A549 (cell line): ENCODE measurements around the gene FGFBP2. TPM values are rescaled to one million over a fixed set of nuclear protein-coding genes. Genes with fewer than 3 reads are reported as not detected.
A peak's percentile ranks its signal among the peaks of the same experiment; 100 is the strongest.

Source experiments
- ATAC-seq, 2 experiments: fragments of 200-7000 bp in 1 of 2; fragments of >200 bp in 1 of 2; cut with Nextera tagmentation in 1 of 2; cut with Tn5 transposase in 1 of 2; 3 replicates each; pipeline versions ENCODE4 v1.8.0 to v1.9.1; 2018 to 2020; ENCODE audit warnings: mild to moderate bottlenecking in 1 of 2, moderate library complexity in 1 of 2
- CTCF ChIA-PET: fragments of 300-600 bp; sonication (Branson Sonifier 250); formaldehyde crosslinking; extraction: SDS; loops from one replicate; lab custom pipeline; 2021; ENCODE audit warnings: antibody characterized with exemption, inconsistent platforms; lab: Yijun Ruan, JAX
- POLR2A ChIA-PET: fragments of 350-600 bp; formaldehyde crosslinking; extraction: SDS; loops from one replicate; lab custom pipeline; 2021; ENCODE audit warnings: antibody characterized with exemption, inconsistent platforms; lab: Yijun Ruan, JAX
- DNase-seq, 2 experiments: peaks; one replicate each; pipeline versions ENCODE4 v3.0.0 to v3.0.0-alpha.2; 2011 to 2016; ENCODE audit warnings: low read depth in 1 of 2, low spot score in 1 of 2
- FAIRE-seq: peaks from 2 replicates; lab custom pipeline; 2011; peaks lifted over from hg19 to GRCh38; lab: Jason Lieb, UNC
- H3K27ac ChIP-seq, 2 experiments: fragments of >200 bp; sonication (Bioruptor Twin); formaldehyde crosslinking; 3 replicates each; pipeline ENCODE4 v1.5.1; 2016 to 2017
- H3K4me1 ChIP-seq: fragments of >200 bp; sonication (Bioruptor Twin); formaldehyde crosslinking; 3 replicates; pipeline ENCODE4 v1.6.1; 2016
- H3K4me2 ChIP-seq: fragments of >200 bp; sonication (Bioruptor Twin); formaldehyde crosslinking; 3 replicates; pipeline ENCODE4 v1.6.1; 2016
- H3K4me3 ChIP-seq: fragments of >200 bp; sonication (Bioruptor Twin); formaldehyde crosslinking; 3 replicates; pipeline ENCODE4 v1.5.1; 2016
- H3K9me3 ChIP-seq: fragments of >200 bp; sonication (Bioruptor Twin); formaldehyde crosslinking; 3 replicates; pipeline ENCODE4 v1.6.1; 2016
- ATOH8 ChIP-seq: fragments of 250-450 bp; sonication (Bioruptor Pico); IDR thresholded peaks from 2 replicates; pipeline ENCODE4 v1.5.0; 2020; ENCODE audit warnings: low read depth, mild to moderate bottlenecking, moderate library complexity
- BHLHE40 ChIP-seq: IDR thresholded peaks from 2 replicates; pipeline ENCODE4 v1.6.1; 2012; ENCODE audit warnings: low read depth, low read length, inconsistent platforms
- CBX2 ChIP-seq: fragments of 200-600 bp; sonication (generic); IDR thresholded peaks from 2 replicates; pipeline ENCODE4 v1.6.1; 2016; ENCODE audit warnings: low read depth, mild to moderate bottlenecking, borderline replicate concordance
- EHF ChIP-seq: fragments of 250-450 bp; sonication (Bioruptor Pico); IDR thresholded peaks from 2 replicates; pipeline ENCODE4 v1.5.0; 2020; ENCODE audit warnings: mild to moderate bottlenecking
- EHMT2 ChIP-seq: fragments of 200-600 bp; sonication (generic); IDR thresholded peaks from 2 replicates; pipeline ENCODE4 v1.6.1; 2016; ENCODE audit warnings: antibody characterized with exemption, low read depth, mild to moderate bottlenecking, moderate library complexity
- ELK1 ChIP-seq: fragments of 150-350 bp; IDR thresholded peaks from 2 replicates; pipeline ENCODE4 v1.6.1; 2014; ENCODE audit warnings: low read depth, mild to moderate bottlenecking, low read length
- FOSB ChIP-seq: fragments of 250-450 bp; sonication (Bioruptor Pico); IDR thresholded peaks from 2 replicates; pipeline ENCODE4 v1.5.0; 2020; ENCODE audit warnings: mild to moderate bottlenecking, moderate library complexity
- KDM1A ChIP-seq: fragments of 200-600 bp; sonication (generic); IDR thresholded peaks from 2 replicates; pipeline ENCODE4 v1.6.1; 2016; ENCODE audit warnings: low read depth, mild to moderate bottlenecking
- KDM5A ChIP-seq: fragments of 200-600 bp; sonication (generic); IDR thresholded peaks from 2 replicates; pipeline ENCODE4 v1.6.1; 2016; ENCODE audit warnings: antibody characterized with exemption, mild to moderate bottlenecking
- MAFK ChIP-seq: fragments of 450-650 bp; IDR thresholded peaks from 2 replicates; pipeline ENCODE4 v1.6.1; 2014; ENCODE audit not compliant: partially characterized antibody
- MAZ ChIP-seq: fragments of 150-350 bp; IDR thresholded peaks from 2 replicates; pipeline ENCODE4 v1.6.1; 2014; ENCODE audit warnings: antibody characterized with exemption, low read depth, low read length, borderline replicate concordance
- MYC ChIP-seq: IDR thresholded peaks from 2 replicates; pipeline ENCODE4 v1.6.1; 2012; ENCODE audit warnings: mild to moderate bottlenecking, inconsistent platforms, low read length, improper control_type of control experiment, borderline replicate concordance
- NFE2L2 ChIP-seq: fragments of 150-350 bp; conservative IDR thresholded peaks from 2 replicates; pipeline ENCODE4 v1.6.1; 2014; ENCODE audit warnings: low read length
- RAD21 ChIP-seq, 2 experiments: fragments of >200 bp in 1 of 2; sonication (Bioruptor Twin) in 1 of 2; formaldehyde crosslinking in 1 of 2; IDR thresholded peaks in 1 of 2; conservative IDR thresholded peaks in 1 of 2; 2 replicates in 1 of 2; 3 replicates in 1 of 2; pipeline ENCODE4 v1.6.1; 2012 to 2018; ENCODE audit warnings: inconsistent platforms in 1 of 2
- SMC3 ChIP-seq: fragments of >200 bp; sonication (Bioruptor Twin); formaldehyde crosslinking; IDR thresholded peaks from 3 replicates; pipeline ENCODE4 v1.6.1; 2018; ENCODE audit warnings: inconsistent platforms
- TFCP2L1 ChIP-seq: fragments of 250-450 bp; sonication (Bioruptor Pico); IDR thresholded peaks from 2 replicates; pipeline ENCODE4 v1.5.0; 2021; ENCODE audit warnings: mild to moderate bottlenecking
- ZFP36 ChIP-seq: fragments of 450-650 bp; IDR thresholded peaks from 2 replicates; pipeline ENCODE4 v1.6.1; 2014; ENCODE audit warnings: borderline replicate concordance; ENCODE audit not compliant: partially characterized antibody
- ZNF302 ChIP-seq: fragments of 250-450 bp; sonication (Bioruptor Pico); IDR thresholded peaks from 2 replicates; pipeline ENCODE4 v1.9.0; 2021; ENCODE audit warnings: inconsistent platforms, mild to moderate bottlenecking, moderate library complexity
- ZSCAN20 ChIP-seq: fragments of 250-450 bp; sonication (Bioruptor Pico); IDR thresholded peaks from 2 replicates; pipeline ENCODE4 v1.8.0; 2022; ENCODE audit warnings: mild to moderate bottlenecking, moderate library complexity
- WGBS: methylation state at CpG from one replicate; pipeline ENCODE4 v1.1.6; 2017; ENCODE audit errors: missing lambda C conversion rate; 5-methylcytosine and 5-hydroxymethylcytosine counted together
- polyA plus RNA-seq, 4 experiments: library from polyadenylated mRNA; depleted of rRNA in 3 of 4; stranded (reverse); fragments of >200 nt; fragmentation: RNase III in 1 of 4; extraction: RNeasy Plus Mini Kit Qiagen cat#74134 plus additional on column Dnase treatment in 1 of 4; gene quantifications; 2 replicates in 3 of 4; 3 replicates in 1 of 4; pipeline ENCODE4 v1.2.3, GENCODE V29; 2011 to 2017
- TF ChIP-seq, protein P1 (sequence below): fragments of >200 bp; sonication (Bioruptor Twin); formaldehyde crosslinking; IDR thresholded peaks from 3 replicates; pipeline ENCODE4 v1.6.1; 2016

The FGFBP2 gene
- polyA plus RNA-seq, 2 of the 4 experiments (the other 2 are of a cell fraction) = not detected

DNA sequence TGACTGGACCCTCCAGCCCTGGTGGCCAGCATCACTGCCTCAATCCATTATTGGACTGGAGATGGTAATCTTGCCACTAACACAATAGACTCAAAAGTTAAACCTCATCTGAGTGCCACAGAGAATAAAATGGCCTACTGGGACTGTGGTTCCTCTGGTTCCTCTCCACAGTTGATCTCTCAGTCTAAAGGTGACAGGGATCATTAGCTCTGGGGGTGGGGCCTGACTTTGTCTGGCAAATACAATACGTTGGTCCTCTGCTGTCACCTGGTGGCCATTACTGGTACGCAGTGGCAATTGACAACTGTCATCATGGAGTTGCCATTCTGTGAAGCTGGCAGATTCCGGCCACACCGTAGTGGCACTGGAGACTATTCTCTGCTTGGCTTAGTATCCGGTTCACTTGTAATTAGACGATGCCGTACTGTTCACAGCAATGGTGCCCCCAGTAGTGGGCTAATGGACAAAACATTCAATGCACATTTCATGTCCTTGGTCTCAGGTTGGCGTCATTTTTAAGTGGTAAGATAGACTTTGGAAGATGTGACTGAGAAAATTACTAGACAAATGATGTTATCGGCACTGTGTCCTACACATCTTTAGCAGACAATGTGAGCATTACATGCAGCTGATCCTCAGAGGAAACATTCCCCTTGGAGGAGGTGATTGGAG lies 6.7 kb downstream of the FGFBP2 start (continued):
- TF ChIP-seq, protein P1, sequence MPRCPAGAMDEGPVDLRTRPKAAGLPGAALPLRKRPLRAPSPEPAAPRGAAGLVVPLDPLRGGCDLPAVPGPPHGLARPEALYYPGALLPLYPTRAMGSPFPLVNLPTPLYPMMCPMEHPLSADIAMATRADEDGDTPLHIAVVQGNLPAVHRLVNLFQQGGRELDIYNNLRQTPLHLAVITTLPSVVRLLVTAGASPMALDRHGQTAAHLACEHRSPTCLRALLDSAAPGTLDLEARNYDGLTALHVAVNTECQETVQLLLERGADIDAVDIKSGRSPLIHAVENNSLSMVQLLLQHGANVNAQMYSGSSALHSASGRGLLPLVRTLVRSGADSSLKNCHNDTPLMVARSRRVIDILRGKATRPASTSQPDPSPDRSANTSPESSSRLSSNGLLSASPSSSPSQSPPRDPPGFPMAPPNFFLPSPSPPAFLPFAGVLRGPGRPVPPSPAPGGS = no peak
- TF ChIP-seq KDM5A = no peak
- TF ChIP-seq EHF = no peak
- peak; percentile 99 for TF ChIP-seq SMC3
- TF ChIP-seq ATOH8 (CRISPR knock-in tag) = no peak
- no peak for TF ChIP-seq MAZ
- TF ChIP-seq CBX2 = no peak
- TF ChIP-seq BHLHE40 = no peak
- TF ChIP-seq EHMT2 = no peak
- no peak for TF ChIP-seq ELK1
- TF ChIP-seq ZNF302 (CRISPR knock-in tag) = no peak
- TF ChIP-seq FOSB (CRISPR knock-in tag) = no peak
- peak; percentile 42 for TF ChIP-seq MAFK

DNA sequence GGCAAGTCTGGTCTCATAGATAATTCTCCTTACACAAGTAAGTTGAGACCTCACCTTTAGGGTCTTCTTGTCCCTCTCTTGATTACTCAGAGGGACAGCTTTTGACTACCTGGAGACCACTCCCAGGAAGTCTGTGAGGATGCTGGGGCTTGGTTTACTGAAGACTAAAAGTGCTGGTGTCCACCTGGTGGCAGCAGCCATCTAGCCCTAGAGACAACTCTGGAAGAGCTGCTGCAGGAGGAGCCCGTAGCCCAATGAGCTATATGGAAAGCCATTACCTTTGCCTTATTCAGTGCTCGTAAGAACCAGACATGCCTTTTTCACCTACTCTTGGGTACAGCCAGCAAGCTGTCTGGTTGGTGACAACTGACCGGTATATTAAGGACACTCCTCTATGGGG lies 7.3 kb downstream of the FGFBP2 start:
- TF ChIP-seq ZSCAN20 (CRISPR knock-in tag) = no peak
- peak; percentile 12; the same call in 1 of the 3 replicates for TF ChIP-seq SMC3
- TF ChIP-seq RAD21 (conservative IDR thresholded peaks at IDR 0.05 in 1 of 2, IDR thresholded peaks at IDR 0.05 in 1 of 2) = peak in 1 of 2 experiments; percentile 53; a peak in 2 of 5 replicates
- TF ChIP-seq ZFP36 = no peak
- ChIA-PET CTCF (interaction anchor here (0.7 to 5.2 kb wide), 53 partner anchors 9 to 476 kb away, joined by 3 to 188 read pairs (median 6); partner anchors contain the start of gene FGFBP1), POLR2A (interaction anchor here (1.1 kb wide), 1 partner anchor 150 kb away, joined by 4 read pairs; no protein-coding TSS in a partner anchor)
- ATAC-seq (peak; percentile 80 to 90), FAIRE-seq (no peak), DNase-seq (peak; percentile 15 to 51)
- WGBS = 100% methylated on average over 1 of the region's 3 CpGs
- H3K9me3 ChIP-seq = no peaks in the 10 kb centered on the region
- peaks cover 5% of the 10 kb centered on the region for H3K4me1 ChIP-seq
- H3K4me2 ChIP-seq = peak overlapping the region; percentile 1; the same call in 1 of the 3 replicates
- H3K4me3 ChIP-seq = no peak overlapping the region
- peak overlapping the region; percentile 19 to 57; a peak in 3 of 6 replicates for H3K27ac ChIP-seq

- ATAC-seq = no peak
- FAIRE-seq = no peak
- Histone ChIP-seq H3K4me2 (no peak overlapping the region), H3K9me3 (no peaks in the 10 kb centered on the region), H3K27ac (peak overlapping the region in 1 of 2 experiments; percentile 39; a peak in 1 of 6 replicates), H3K4me3 (no peak overlapping the region), H3K4me1 (peaks cover 5% of the 10 kb centered on the region)
- TF ChIP-seq TFCP2L1 (CRISPR knock-in tag) = no peak
- TF ChIP-seq ZNF302 (CRISPR knock-in tag) = no peak
- TF ChIP-seq ATOH8 (CRISPR knock-in tag) = no peak
- no peak for TF ChIP-seq KDM1A
- TF ChIP-seq ZSCAN20 (CRISPR knock-in tag) = no peak
- TF ChIP-seq EHMT2 = no peak
- no peak for TF ChIP-seq MYC
- no peak for TF ChIP-seq NFE2L2
- no peak for TF ChIP-seq BHLHE40
- WGBS = 94% methylated on average over 5 of the region's 5 CpGs
- CTCF ChIA-PET = interaction anchor here (1.2 to 5.2 kb wide), 6 partner anchors 9 to 147 kb away, joined by 3 to 124 read pairs (median 4); partner anchors contain the start of gene FGFBP1
- no peak for DNase-seq
- POLR2A ChIA-PET = no interaction called here
Measured at GRCh38 chr4:15953625-15954024, 9.3 kb downstream of the FGFBP2 start.
